Measurements from ENCODE around the gene SORT1. TPM values are rescaled to one million over a fixed set of nuclear protein-coding genes. Genes with fewer than 3 reads are reported as not detected.
"Not testable (repeated sequence)": the region's sequence is repeated elsewhere in the genome, so short reads cannot be mapped to it uniquely, and the experiment has no call there.

The SORT1 gene
- polyA plus RNA-seq, 3 donors, result 50.1 to 58.5 (median 56.4) TPM

DNA sequence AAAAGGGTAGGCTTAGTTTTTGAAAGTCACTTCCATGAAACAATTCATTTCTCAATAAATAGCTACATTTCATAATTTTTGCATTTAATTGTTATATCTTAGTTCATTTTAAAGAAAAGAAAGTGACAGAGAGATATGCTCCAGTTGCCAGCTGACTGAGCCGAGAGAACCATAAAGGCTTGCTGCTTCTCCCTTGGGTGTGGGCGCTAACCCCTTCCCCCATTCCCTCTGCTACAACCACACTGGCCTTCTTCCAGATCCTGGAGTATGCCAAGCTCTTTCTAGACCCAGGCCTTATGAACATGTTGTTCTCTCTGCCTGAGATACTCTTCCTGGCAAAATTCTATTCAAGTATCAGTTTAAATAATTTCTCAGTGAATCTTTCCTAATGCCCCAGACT lies 12.3 kb downstream of the SORT1 start:
- DNase-seq, result no peak

GRCh38 chr1:109383854-109384253 lies 13.9 kb downstream of the SORT1 start:
- DNase-seq, result no peak

DNA sequence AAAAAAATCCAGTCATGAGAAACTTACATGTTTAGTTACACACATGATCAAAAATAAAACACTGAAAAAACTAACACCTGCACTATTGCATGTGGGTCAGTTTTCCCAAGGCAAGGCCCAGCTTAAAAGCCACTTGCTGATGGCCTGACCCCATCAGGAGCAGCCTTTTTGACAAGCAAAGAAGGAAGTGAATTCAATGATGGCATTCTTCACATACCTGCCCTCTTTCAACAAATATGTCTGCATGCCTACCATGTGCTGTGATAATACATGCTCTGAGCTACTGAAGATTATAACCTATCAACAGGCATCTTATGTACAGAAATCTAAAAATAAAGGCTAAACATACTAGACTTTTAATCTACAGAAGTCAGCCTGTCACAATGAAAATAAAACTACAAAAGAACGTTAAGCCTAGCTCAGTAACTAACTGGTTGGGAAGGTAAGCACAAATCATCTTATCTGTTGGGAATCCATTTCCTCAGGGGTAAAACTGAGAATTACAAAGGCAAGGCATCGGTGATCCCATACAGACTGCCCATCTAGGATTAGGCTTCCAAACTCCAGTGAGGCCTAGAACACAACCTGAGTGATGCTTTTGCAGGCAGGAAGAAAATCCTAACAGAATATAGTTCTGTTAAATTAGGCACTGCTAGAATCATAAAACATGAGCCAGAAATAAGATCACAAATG lies 14.5 kb downstream of the SORT1 start:
- DNase-seq, result no peak

GRCh38 chr1:109381573-109381972 lies 16.1 kb downstream of the SORT1 start:
- DNase-seq, result no peak

GRCh38 chr1:109379907-109380306 lies 17.8 kb downstream of the SORT1 start:
- no peak for DNase-seq

GRCh38 chr1:109379422-109379821 lies 18.3 kb downstream of the SORT1 start:
- no peak for DNase-seq

GRCh38 chr1:109377698-109378097 lies 20.0 kb downstream of the SORT1 start:
- no peak for DNase-seq

DNA sequence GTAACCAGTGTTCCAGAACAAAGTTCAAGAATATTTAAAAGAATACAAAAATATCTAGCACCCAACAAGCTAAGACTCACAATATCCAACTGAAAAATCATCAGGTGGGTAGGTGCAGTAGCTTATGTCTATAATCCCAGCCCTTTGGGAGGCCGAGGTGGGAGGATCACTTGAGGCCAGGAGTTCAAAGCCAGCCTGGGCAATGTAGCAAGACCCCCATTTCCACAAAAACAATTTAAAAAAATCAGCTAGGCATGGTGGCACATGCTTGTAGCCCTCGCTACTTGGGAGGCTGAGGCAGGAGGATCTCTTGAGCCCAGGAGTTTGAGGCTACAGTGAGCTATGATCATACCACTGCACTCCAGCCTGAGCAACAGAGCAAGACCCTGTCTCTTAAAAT lies 24.0 kb downstream of the SORT1 start:
- not testable (repeated sequence) for DNase-seq

DNA sequence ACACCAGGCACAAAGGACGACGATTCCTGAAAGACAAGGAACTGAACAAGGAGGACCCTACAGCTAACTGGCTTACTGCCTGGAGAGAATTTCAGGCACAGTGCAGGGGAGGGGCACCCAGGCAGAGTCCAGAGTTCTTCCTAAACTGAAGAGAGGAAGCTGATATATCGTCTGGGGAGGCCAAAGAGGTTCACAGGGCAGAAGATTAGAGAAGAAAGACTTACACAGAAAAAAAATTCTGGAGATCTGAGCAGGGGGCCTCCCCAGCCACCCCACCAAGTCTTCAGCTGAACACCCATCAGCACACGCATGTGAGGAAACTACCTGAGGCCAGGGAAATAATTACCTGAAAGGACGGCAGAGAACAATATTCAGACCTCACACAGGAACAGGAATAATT lies 24.6 kb downstream of the SORT1 start:
- no peak for DNase-seq

- no peak for DNase-seq
These were observed 25.4 kb downstream of the SORT1 start for GRCh38 chr1:109372281-109372680.

DNA sequence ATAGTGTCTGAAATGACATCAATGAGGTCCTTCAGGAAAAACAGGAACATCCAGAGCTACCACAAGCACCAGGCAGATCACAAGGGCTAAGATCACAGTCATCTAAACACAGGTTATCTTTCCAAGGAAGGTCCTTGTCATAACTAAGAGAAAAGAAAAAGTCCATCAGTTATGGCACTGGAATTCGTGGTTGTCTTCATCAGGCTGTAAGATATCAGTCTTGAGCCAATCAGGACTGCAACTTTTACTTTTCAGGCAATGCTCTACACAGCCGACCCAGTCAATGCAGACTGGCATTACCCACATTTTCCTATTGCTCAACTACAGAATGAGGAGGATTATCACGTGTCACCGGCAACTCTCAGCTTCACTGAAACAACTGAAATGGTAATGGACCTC lies 26.4 kb downstream of the SORT1 start:
- DNase-seq, result no peak

DNA sequence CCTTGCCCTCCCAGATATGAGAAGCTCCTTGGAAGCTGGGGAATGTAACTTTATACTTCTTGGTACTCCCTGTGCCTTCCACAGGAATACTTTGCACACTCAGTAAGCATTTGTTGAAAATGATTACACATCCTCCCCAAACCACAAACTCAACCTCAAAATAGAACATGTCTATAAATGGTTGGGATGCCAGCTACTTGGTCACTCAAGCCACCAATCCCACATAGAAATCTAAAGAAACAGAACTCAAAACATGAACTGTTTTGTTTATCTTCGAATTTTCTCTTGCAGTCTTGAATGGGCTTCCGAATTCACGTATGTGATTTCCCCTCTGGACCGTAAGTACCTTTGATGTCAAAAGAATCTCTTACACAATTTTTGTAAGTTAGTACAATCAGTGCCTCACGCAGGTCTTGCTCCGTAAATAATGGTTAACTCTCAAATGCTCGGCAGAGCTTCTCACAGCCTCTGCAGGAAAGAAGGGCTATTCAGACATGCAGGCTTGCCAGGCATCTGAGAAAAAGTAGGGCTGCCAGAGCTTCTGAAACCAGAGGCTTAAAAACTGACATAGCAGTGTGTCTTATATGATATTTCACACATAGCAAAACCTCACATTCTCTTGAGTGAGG lies 26.9 kb downstream of the SORT1 start:
- no peak for DNase-seq

- no peak for DNase-seq
These were observed 28.5 kb downstream of the SORT1 start for GRCh38 chr1:109369167-109369746.

- DNase-seq, result no peak
These were observed 29.3 kb downstream of the SORT1 start for GRCh38 chr1:109368464-109368863.

DNA sequence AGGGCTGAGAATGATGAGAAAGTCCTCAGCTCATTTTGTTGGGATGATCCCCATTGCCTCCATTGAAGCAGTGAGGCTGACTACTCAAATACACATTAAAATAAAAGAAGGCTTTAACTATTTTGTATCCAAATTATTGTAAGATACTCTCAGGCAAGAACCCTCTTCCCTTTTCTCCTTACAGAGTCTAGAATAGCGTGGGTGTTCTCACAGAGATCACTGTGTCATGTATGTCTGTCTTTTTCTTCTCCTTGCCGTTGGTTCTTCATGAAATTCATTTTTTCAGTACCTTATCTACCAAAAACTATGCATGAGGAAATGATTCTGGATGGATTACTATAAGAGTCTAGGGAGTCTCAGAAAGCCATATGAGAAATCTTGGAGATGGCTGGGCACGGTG lies 30.1 kb downstream of the SORT1 start:
- no peak for DNase-seq

GRCh38 chr1:109365642-109366204 lies 32.0 kb downstream of the SORT1 start:
- DNase-seq, result no peak

DNA sequence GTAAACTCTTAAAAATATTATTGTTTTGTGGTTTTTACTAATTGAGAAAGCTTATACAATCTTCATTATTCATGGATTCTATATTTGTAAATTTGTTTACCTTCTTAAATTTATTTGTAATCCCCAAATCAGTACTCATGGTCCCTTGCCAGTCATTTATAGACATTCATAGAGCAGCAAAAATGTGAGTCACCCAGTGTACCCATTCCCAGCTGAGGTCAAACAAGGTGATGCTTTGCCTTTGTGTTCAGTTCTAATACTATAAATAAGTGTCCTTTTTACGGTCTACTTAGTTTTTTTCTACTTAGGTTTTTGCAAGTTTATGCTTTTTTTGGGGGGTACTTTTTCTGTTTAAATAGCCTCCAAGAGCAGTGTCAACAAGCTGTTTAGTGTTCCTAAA lies 36.1 kb downstream of the SORT1 start:
- DNase-seq, result no peak

DNA sequence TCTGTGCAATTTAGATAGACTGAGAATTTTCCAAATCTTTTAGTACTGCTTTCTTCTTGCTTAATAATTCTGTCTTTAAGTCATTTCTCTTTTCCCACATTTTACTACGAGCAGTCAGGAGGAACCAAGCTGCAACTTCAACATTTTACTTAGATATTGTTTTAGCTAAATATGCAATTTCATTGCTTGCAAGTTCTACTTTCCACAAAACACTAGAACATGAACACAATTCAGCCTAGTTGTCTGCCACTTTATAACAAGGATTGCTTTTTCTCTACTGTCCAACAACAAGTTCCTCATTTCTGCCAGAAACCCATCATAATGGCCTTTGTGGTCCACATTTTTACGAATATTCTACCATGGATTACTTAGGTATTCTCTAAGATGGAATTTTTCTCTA lies 36.6 kb downstream of the SORT1 start:
- DNase-seq, result no peak

GRCh38 chr1:109357616-109358015 lies 40.1 kb downstream of the SORT1 start:
- no peak for DNase-seq

GRCh38 chr1:109356915-109357314 lies 40.8 kb downstream of the SORT1 start:
- DNase-seq, result no peak

DNA sequence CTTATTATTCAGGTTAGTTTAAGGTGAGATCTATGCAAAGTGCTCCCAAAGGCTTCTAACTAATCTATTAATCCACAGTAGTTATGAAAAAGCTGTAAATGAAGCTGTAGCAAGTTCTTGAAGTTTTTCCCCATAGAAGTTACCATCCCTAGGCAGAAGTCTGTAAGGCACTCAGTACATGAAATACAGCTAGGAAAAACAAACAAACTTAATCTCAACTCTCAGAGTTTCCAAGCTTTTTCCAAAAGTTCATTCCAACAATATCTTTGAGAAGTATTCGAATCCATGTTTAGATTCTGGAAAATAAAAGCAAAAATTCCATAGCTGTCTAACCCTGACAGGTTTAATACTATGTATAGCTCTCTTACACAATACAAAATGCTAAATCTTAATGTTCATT lies 41.2 kb downstream of the SORT1 start:
- no peak for DNase-seq

DNA sequence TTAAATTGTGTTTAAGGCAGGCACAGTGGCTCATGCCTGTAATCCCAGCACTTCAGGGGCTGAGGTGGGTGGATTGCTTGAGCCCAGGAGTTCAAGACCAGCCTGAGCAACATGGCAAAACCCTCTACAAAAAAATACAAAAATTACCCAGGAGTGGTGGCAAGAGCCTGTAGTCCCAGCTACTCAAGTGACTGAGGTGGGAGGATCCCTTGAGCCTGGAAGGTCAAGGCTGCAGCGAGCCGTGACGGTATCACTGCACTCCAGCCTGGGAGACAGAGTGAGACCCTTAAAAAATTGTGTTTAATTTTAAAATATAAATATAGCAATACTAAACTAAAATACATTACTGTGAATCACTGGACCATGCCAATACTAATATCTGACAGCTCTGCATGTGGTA lies 42.8 kb downstream of the SORT1 start:
- DNase-seq, result no peak

- DNase-seq, result no peak
These were observed 46.3 kb downstream of the SORT1 start for GRCh38 chr1:109351457-109351856.
